ENCODE results near the gene SPATS2.
A peak's percentile ranks its signal among the peaks of the same experiment; 100 is the strongest.
"Not testable (repeated sequence)": the region's sequence is repeated elsewhere in the genome, so short reads cannot be mapped to it uniquely, and the experiment has no call there.

The SPATS2 gene

DNA sequence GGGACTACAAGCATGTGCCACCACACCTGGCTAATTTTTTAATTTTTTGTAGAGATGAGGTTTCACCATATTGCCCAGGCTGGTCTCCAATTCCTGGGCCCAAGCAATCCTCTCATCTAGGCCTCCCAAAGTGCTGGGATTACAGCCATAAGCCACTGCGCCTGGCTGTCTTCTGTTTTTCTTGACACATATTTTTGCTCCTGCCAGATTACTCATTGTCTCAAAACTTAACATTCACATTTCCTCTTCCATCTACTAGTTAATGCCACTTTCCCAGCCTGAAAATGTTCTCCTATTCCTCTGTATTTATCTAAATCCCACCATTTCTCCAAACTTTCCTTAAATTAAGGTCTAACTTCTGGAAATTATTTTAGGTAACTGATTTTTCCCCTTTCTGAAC is 135.3 kb downstream of the SPATS2 start:
- no peak overlapping the region for H3K27ac ChIP-seq
- peaks cover 11% of the 10 kb centered on the region for H3K4me1 ChIP-seq
- no peak overlapping the region for H3K9ac ChIP-seq
- no peak overlapping the region for H3K4me3 ChIP-seq
- no peak overlapping the region for H3K4me2 ChIP-seq
- peaks cover 73% of the 10 kb centered on the region for H3K36me3 ChIP-seq
- H4K20me1 ChIP-seq = no peaks in the 10 kb centered on the region
- no peaks in the 10 kb centered on the region for H3K27me3 ChIP-seq
- no peaks in the 10 kb centered on the region for H3K9me3 ChIP-seq
- no peak for TF ChIP-seq Cebpa-rat (IDR thresholded peaks at IDR 0.05)

DNA sequence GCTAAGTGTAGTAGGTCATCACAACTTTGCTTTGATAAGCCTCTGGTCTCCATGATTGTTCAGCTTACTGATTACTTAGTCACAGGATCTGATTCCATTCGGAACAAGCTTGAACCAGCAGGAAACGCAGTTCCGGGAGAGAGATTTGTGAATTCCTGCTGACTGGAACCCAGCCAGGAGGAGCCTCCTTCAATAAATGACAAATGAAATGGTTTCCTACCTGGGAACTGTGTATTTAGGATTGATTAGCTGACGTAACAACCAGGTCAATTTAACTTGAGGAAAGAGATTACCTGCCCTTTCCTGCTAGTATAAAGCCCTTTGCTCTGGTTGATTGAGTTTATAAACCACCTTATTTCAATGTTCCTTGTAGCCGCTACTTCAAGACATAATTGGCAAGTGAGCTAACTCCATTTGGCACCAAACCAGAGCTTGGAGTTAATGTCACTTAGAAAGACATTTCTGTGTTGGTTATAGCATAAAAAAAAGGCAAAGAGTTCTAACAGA is 136.5 kb downstream of the SPATS2 start:
- Histone ChIP-seq H3K9ac (no peak overlapping the region), H3K4me2 (no peak overlapping the region)

DNA sequence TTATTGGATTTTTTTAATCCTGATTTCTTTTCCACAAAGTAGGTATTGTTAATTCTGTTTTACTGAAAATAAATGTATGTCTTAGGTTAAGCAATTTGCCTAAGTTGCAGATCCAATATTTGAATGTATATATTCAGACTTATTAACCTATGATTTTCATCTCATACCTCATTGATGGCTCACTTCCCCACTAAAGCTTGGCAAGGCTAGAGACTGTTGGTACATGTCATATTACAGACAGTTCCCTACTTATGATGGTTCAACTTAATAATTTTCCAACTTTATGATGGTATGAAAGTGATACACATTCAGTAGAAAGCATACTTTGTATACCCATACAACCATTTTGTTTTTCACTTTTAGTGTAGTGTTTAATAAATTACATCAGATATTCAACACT is 138.4 kb downstream of the SPATS2 start:
- H3K9me3 ChIP-seq = no peaks in the 10 kb centered on the region
- H3K9ac ChIP-seq = no peak overlapping the region
- H4K20me1 ChIP-seq = no peaks in the 10 kb centered on the region
- H3K4me3 ChIP-seq = no peak overlapping the region
- H3K27me3 ChIP-seq = no peaks in the 10 kb centered on the region
- no peak overlapping the region for H3K4me2 ChIP-seq
- no peak overlapping the region for H3K27ac ChIP-seq
- peaks cover 19% of the 10 kb centered on the region for H3K4me1 ChIP-seq
- no peak for TF ChIP-seq Cebpa-rat (IDR thresholded peaks at IDR 0.05)
- H3K36me3 ChIP-seq = peaks cover 72% of the 10 kb centered on the region

More for the DNA sequence above, 136.5 kb downstream of the SPATS2 start:
- peaks cover 78% of the 10 kb centered on the region for H3K36me3 ChIP-seq
- no peaks in the 10 kb centered on the region for H3K27me3 ChIP-seq
- H3K4me1 ChIP-seq = peaks cover 11% of the 10 kb centered on the region
- no peak overlapping the region for H3K4me3 ChIP-seq
- H3K9me3 ChIP-seq = no peaks in the 10 kb centered on the region
- H4K20me1 ChIP-seq = no peaks in the 10 kb centered on the region
- no peak overlapping the region for H3K27ac ChIP-seq
- TF ChIP-seq Cebpa-rat (IDR thresholded peaks at IDR 0.05) = no peak

DNA sequence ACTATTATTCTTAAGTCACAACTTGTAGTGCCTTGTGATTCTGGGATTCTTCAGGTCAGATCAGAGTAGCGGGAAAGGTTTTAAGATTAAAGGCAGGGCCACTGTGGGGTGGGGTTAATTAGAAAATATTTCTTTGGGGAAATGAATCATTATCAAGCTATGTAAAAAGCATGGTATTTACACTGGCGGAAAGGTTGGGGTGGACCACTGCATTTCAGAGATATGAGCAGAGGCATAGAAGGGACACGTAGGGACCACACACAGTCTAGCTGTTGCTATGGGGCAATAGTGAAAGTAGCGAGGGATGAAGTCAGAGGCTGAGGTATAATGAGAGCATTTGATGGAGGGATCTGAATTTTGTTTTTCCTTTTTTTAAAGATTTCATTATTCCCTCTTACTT is 139.9 kb downstream of the SPATS2 start:
- Histone ChIP-seq H3K27ac (no peak overlapping the region), H4K20me1 (no peaks in the 10 kb centered on the region), H3K36me3 (peaks cover 57% of the 10 kb centered on the region), H3K4me3 (no peak overlapping the region), H3K9me3 (no peaks in the 10 kb centered on the region), H3K4me1 (peaks cover 17% of the 10 kb centered on the region), H3K9ac (no peak overlapping the region), H3K27me3 (no peaks in the 10 kb centered on the region), H3K4me2 (no peak overlapping the region)
- no peak for TF ChIP-seq Cebpa-rat (IDR thresholded peaks at IDR 0.05)

DNA sequence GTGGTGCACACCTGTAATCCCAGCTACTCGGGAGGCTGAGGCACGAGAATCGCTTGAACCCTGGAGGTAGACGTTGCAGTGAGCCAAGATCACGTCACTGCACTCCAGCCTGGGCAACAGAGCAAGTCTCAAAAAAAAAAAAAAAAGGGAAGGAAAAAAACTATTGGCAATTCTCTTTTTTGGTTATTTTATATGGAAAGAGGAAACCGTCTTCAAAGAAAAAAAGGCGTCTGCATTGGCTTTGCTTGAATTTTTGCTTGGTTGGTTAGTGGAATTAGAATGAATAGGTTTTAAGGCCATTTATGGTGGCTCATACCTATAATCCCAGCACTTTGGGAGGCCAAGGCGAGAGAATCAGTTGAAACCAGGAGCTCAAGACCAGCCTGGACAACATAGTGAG is 142.4 kb downstream of the SPATS2 start:
- not testable (repeated sequence) for H3K4me3 ChIP-seq, H4K20me1 ChIP-seq, H3K9me3 ChIP-seq, H3K4me2 ChIP-seq, H3K27ac ChIP-seq, H3K27me3 ChIP-seq, H3K9ac ChIP-seq
- peaks cover 17% of the 10 kb centered on the region for H3K4me1 ChIP-seq
- peaks cover 36% of the 10 kb centered on the region for H3K36me3 ChIP-seq

DNA sequence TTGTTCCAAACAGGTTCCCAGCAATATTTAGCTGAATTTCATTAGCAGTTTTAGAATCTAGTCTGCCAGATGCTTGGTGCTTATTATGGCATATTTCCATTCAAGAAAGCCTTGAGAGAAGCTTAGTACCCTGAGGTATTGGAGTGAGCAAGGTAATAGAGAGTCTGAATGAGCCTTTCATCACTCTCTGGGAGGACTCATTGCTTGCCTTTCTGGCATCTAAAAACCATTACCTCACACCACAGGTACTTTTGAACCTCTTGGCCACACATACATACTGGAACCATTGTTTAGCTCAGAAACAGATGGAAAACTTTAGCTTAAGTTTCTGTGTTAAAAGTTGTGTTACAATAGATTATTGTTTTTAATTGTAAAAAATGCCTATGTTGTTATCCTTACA is 144.1 kb downstream of the SPATS2 start:
- TF ChIP-seq Cebpa-rat (IDR thresholded peaks at IDR 0.05) = no peak
- H3K27ac ChIP-seq = no peak overlapping the region

DNA sequence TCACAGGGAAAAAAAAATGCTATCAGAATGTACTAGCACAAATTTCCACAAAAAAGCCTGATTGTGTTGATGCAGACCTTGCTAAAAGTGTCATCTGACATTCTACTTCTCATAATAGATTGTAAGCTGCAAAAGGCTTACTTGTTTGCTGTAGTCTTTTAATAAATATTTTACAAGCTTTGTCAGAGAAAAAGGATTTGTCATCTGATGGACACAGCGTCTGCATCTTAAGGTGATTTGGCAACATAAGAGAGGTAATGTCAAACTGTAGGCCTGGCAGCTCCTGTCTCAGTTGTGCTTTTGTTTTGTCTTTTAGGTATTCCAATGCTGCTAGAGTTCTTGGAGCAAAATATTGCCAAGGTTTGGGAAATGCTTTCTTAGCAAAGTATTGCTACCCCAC is 145.3 kb downstream of the SPATS2 start:
- Histone ChIP-seq H4K20me1 (no peaks in the 10 kb centered on the region), H3K4me3 (no peak overlapping the region), H3K27ac (no peak overlapping the region), H3K9ac (no peak overlapping the region), H3K27me3 (no peaks in the 10 kb centered on the region), H3K4me2 (no peak overlapping the region), H3K36me3 (peaks cover 18% of the 10 kb centered on the region), H3K4me1 (peaks cover 23% of the 10 kb centered on the region), H3K9me3 (no peaks in the 10 kb centered on the region)
- TF ChIP-seq Cebpa-rat (IDR thresholded peaks at IDR 0.05) = no peak

More for the DNA sequence above, 144.1 kb downstream of the SPATS2 start:
- Histone ChIP-seq H3K36me3 (peaks cover 24% of the 10 kb centered on the region; the same call in 1 of the 2 replicates), H3K4me3 (no peak overlapping the region), H3K9ac (no peak overlapping the region), H3K27me3 (no peaks in the 10 kb centered on the region), H3K9me3 (no peaks in the 10 kb centered on the region), H4K20me1 (no peaks in the 10 kb centered on the region), H3K4me1 (peaks cover 23% of the 10 kb centered on the region), H3K4me2 (peak overlapping the region; percentile 73)

DNA sequence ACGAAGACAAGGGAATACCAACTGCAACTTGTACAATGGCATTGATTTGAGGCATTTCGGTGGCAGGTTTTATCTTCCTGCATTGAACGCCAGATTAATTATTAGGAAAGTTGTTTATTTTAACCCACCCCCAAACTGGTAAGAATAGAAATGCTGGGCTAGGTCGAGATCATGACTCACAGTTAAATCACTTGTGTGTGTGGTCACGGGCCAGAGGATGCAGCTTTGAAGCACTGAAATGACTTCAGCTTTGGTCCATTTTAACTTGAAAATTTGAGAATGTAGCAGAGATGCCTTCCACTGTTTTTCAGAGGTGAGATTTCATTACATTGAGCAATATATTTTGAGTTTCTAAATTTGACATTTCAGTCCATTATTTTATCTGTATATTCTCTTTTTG is 148.0 kb downstream of the SPATS2 start:
- Histone ChIP-seq H3K9ac (no peak overlapping the region), H3K27me3 (no peaks in the 10 kb centered on the region), H3K36me3 (peaks cover 19% of the 10 kb centered on the region), H3K9me3 (no peaks in the 10 kb centered on the region), H3K4me2 (no peak overlapping the region), H3K4me1 (peaks cover 19% of the 10 kb centered on the region), H3K4me3 (no peak overlapping the region), H4K20me1 (no peaks in the 10 kb centered on the region), H3K27ac (no peak overlapping the region)
- TF ChIP-seq Cebpa-rat (IDR thresholded peaks at IDR 0.05) = no peak

DNA sequence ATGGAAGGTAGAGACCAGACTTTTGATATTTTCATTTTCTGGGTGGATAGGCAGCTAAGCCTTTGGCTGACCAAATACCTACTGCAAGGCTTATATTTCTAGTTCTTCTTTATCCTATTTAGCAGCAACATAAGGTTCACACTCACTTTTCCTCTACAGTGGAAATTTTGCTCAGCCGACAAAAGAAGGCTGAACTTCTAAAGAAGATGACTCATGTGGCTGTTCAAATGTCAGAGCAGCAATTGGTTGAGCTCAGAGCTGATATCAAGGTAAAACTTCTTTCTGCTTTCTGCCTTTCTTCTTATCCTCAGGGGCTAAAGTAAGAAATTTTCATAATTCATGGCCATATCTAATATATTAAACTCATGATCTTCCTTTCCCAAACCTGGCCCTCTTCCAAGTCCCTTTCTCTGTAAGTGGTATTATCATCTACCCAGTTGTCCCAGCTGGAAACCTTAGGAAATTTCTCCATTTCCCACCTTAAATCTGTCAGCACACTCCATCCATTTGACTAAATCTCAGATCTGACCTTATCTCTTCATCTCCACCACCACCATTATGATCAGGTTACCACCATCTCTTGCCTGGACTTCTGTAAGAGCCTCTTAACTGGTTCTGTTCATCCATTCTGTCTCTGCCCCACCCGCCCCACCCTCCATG is 151.8 kb downstream of the SPATS2 start:
- Histone ChIP-seq H3K9me3 (no peaks in the 10 kb centered on the region), H3K27me3 (no peaks in the 10 kb centered on the region), H3K27ac (no peak overlapping the region), H3K36me3 (peaks cover 42% of the 10 kb centered on the region), H3K9ac (no peak overlapping the region), H3K4me2 (no peak overlapping the region), H3K4me3 (no peak overlapping the region), H3K4me1 (peaks cover 6% of the 10 kb centered on the region; the same call in 1 of the 2 replicates), H4K20me1 (no peaks in the 10 kb centered on the region)
- TF ChIP-seq Cebpa-rat (IDR thresholded peaks at IDR 0.05) = no peak

DNA sequence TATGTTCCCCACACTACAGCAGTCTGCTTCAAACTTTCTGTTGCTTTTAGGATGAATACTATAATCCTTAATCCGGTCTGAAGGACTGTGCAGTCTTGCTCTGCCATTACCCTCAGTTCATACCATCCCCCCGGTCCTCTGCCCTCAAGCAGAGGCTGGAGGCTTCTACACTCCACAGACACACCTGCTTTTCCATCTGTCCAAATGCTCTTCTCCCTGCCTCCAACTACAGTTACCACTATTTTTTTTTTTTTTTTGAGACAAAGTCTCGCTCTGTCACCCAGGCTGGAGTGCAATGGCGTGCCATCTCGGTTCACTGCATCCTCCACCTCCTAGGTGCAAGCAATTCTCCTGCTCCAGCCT is 152.3 kb downstream of the SPATS2 start:
- H3K4me1 ChIP-seq = peaks cover 6% of the 10 kb centered on the region; the same call in 1 of the 2 replicates

More for the DNA sequence above, 152.3 kb downstream of the SPATS2 start:
- Histone ChIP-seq H3K36me3 (peaks cover 47% of the 10 kb centered on the region), H3K27ac (no peak overlapping the region), H3K9ac (no peak overlapping the region), H3K9me3 (no peaks in the 10 kb centered on the region), H3K4me2 (no peak overlapping the region), H3K4me3 (no peak overlapping the region), H4K20me1 (no peaks in the 10 kb centered on the region), H3K27me3 (no peaks in the 10 kb centered on the region)
- TF ChIP-seq Cebpa-rat (IDR thresholded peaks at IDR 0.05) = no peak

Measured in BLaER1 (cell line).